ENCODE measurements around the gene ROR1. TPM values are rescaled to one million over a fixed set of nuclear protein-coding genes. Genes with fewer than 3 reads are reported as not detected.

ROR1 gene
- total and polyA plus RNA-seq, 9 of the 15 experiments (the other 6 are each of a cell fraction or from before 2014, with no cell fraction given) = 0.02 TPM; not detected in 8

- 0 out of 2 replicates have a peak, but pooled peaks have one; percentile 22 for TF ChIP-seq CREB1 (IDR thresholded peaks at IDR 0.05)
- TF ChIP-seq CREB1 (CRISPR knock-in tag; IDR thresholded peaks at IDR 0.05) = no peak
- TF ChIP-seq ZNF184 (CRISPR knock-in tag; IDR thresholded peaks at IDR 0.05) = no peak
- TF ChIP-seq ATF1 (CRISPR knock-in tag; IDR thresholded peaks at IDR 0.05) = no peak
- TF ChIP-seq ATF1 (tag; IDR thresholded peaks at IDR 0.05) = no peak
- TF ChIP-seq TARDBP (IDR thresholded peaks at IDR 0.05) = no peak
- no peak for TF ChIP-seq XRCC3 (IDR thresholded peaks at IDR 0.05)
- TF ChIP-seq TCF3 (CRISPR knock-in tag; IDR thresholded peaks at IDR 0.05) = peak; percentile 75
- TF ChIP-seq CEBPG (CRISPR knock-in tag; IDR thresholded peaks at IDR 0.05) = no peak
- TF ChIP-seq CEBPG (tag; conservative IDR thresholded peaks at IDR 0.05 in 1 of 2, IDR thresholded peaks at IDR 0.05 in 1 of 2) = no peak
- TF ChIP-seq ETS2 (tag; IDR thresholded peaks at IDR 0.05; ENCODE audit: borderline replicate concordance, poor library complexity, severe bottlenecking) = no peak
- TF ChIP-seq ZNF143 (CRISPR knock-in tag; IDR thresholded peaks at IDR 0.05) = no peak
- TF ChIP-seq, protein P1, sequence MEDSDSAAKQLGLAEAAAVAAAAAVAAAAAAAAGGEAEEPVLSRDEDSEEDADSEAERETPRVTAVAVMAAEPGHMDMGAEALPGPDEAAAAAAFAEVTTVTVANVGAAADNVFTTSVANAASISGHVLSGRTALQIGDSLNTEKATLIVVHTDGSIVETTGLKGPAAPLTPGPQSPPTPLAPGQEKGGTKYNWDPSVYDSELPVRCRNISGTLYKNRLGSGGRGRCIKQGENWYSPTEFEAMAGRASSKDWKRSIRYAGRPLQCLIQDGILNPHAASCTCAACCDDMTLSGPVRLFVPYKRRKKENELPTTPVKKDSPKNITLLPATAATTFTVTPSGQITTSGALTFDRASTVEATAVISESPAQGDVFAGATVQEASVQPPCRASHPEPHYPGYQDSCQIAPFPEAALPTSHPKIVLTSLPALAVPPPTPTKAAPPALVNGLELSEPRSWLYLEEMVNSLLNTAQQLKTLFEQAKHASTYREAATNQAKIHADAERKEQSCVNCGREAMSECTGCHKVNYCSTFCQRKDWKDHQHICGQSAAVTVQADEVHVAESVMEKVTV (CRISPR knock-in tag; IDR thresholded peaks at IDR 0.05) = no peak
- TF ChIP-seq SMARCB1 (IDR thresholded peaks at IDR 0.05; ENCODE audit: insufficient read length, low read depth) = no peak
- no peak for TF ChIP-seq ETV6 (IDR thresholded peaks at IDR 0.05; ENCODE audit: borderline replicate concordance in 1 of 2, low read depth in 2 of 2, low read length in 1 of 2)
- TF ChIP-seq ETV6 (CRISPR knock-in tag; IDR thresholded peaks at IDR 0.05; ENCODE audit: borderline replicate concordance) = no peak
- no peak for TF ChIP-seq TAF1 (IDR thresholded peaks at IDR 0.05; ENCODE audit: control insufficient read depth, extremely low read depth, insufficient read depth, low read length, severe bottlenecking)
- TF ChIP-seq CREM (IDR thresholded peaks at IDR 0.05; ENCODE audit: low read depth) = peak; percentile 11; the same call in 1 of the 2 replicates
- TF ChIP-seq ZNF217 (CRISPR knock-in tag; IDR thresholded peaks at IDR 0.05) = no peak
- peak; percentile 58 for TF ChIP-seq DPF2 (IDR thresholded peaks at IDR 0.05)
- TF ChIP-seq ZNF589 (CRISPR knock-in tag; IDR thresholded peaks at IDR 0.05; ENCODE audit: low read depth) = 0 out of 2 replicates have a peak, but pooled peaks have one; percentile 24
- TF ChIP-seq ESRRA (IDR thresholded peaks at IDR 0.05; ENCODE audit: borderline replicate concordance, low read depth) = no peak
- TF ChIP-seq ZBTB49 (CRISPR knock-in tag; IDR thresholded peaks at IDR 0.05; ENCODE audit: borderline replicate concordance) = no peak
- TF ChIP-seq, protein P2, sequence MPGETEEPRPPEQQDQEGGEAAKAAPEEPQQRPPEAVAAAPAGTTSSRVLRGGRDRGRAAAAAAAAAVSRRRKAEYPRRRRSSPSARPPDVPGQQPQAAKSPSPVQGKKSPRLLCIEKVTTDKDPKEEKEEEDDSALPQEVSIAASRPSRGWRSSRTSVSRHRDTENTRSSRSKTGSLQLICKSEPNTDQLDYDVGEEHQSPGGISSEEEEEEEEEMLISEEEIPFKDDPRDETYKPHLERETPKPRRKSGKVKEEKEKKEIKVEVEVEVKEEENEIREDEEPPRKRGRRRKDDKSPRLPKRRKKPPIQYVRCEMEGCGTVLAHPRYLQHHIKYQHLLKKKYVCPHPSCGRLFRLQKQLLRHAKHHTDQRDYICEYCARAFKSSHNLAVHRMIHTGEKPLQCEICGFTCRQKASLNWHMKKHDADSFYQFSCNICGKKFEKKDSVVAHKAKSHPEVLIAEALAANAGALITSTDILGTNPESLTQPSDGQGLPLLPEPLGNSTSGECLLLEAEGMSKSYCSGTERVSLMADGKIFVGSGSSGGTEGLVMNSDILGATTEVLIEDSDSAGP (CRISPR knock-in tag; IDR thresholded peaks at IDR 0.05) = no peak
- peak; percentile 24; the same call in 1 of the 2 replicates for TF ChIP-seq SOX6 (IDR thresholded peaks at IDR 0.05)
- TF ChIP-seq KDM1A (IDR thresholded peaks at IDR 0.05) = no peak
Observed at GRCh38 chr1:64006276-64007051, 232.6 kb downstream of the ROR1 start (continued).
